Liver (tissue), 9 donors: Measurements from ENCODE around the gene A2ML1. TPM values are rescaled to one million over a fixed set of nuclear protein-coding genes. Genes with fewer than 3 reads are reported as not detected.

Experiments
- DNase-seq: peaks from one replicate; pipeline ENCODE4 v3.0.0-alpha.2; 2017; ENCODE audit warnings: low spot score
- H3K27ac ChIP-seq, 2 donors: one replicate each; pipeline ENCODE4 v1.7.0; 2013; ENCODE audit warnings: inconsistent platforms in 2 of 2, low read length in 2 of 2, control low read depth in 1 of 2, low read depth in 1 of 2, mild to moderate bottlenecking in 1 of 2
- H3K27me3 ChIP-seq, 4 donors: one replicate each; pipeline versions ENCODE4 v1.6.1 to v1.7.0; 2013; ENCODE audit warnings: low read length in 3 of 4, inconsistent platforms in 1 of 4, mild to moderate bottlenecking in 1 of 4, moderate library complexity in 1 of 4; ENCODE audit not compliant: control insufficient read depth in 4 of 4, insufficient read depth in 4 of 4
- H3K36me3 ChIP-seq, 4 donors: one replicate each; pipeline versions ENCODE4 v1.6.1 to v1.7.0; 2013; ENCODE audit warnings: low read length in 3 of 4, mild to moderate bottlenecking in 3 of 4, low read depth in 1 of 4, moderate library complexity in 1 of 4; ENCODE audit not compliant: control insufficient read depth in 4 of 4, insufficient read depth in 3 of 4
- H3K4me1 ChIP-seq, 4 donors: one replicate each; pipeline versions ENCODE4 v1.6.1 to v1.7.0; 2013; ENCODE audit warnings: low read length in 3 of 4, mild to moderate bottlenecking in 3 of 4, moderate library complexity in 1 of 4; ENCODE audit not compliant: control insufficient read depth in 4 of 4, insufficient read depth in 4 of 4
- H3K4me3 ChIP-seq, 3 donors: one replicate each; pipeline versions ENCODE4 v1.6.1 to v1.7.0; 2013; ENCODE audit warnings: low read length in 3 of 3, control low read depth in 1 of 3, low read depth in 1 of 3, mild to moderate bottlenecking in 1 of 3
- H3K9ac ChIP-seq, 2 donors: one replicate each; pipeline ENCODE4 v1.7.0; 2013; ENCODE audit warnings: low read length in 2 of 2, mild to moderate bottlenecking in 2 of 2, moderate library complexity in 2 of 2, control low read depth in 1 of 2, low read depth in 1 of 2
- H3K9me3 ChIP-seq, 4 donors: one replicate each; pipeline versions ENCODE4 v1.6.1 to v1.7.0; 2013; ENCODE audit warnings: low read length in 3 of 4; ENCODE audit not compliant: control insufficient read depth in 4 of 4
- EGR1 ChIP-seq, 2 donors: IDR thresholded peaks; 2 replicates each; pipeline ENCODE4 v1.6.1; 2016 to 2018; ENCODE audit warnings: antibody characterized with exemption in 2 of 2, low read depth in 2 of 2
- FOXA1 ChIP-seq: IDR thresholded peaks from 2 replicates; pipeline ENCODE4 v1.6.1; 2016; ENCODE audit warnings: antibody characterized with exemption
- FOXA2 ChIP-seq: IDR thresholded peaks from 2 replicates; pipeline ENCODE4 v1.6.1; 2016; ENCODE audit warnings: antibody characterized with exemption
- GABPA ChIP-seq, 2 donors: IDR thresholded peaks in 1 of 2; conservative IDR thresholded peaks in 1 of 2; 2 replicates each; pipeline ENCODE4 v1.6.1; 2016; ENCODE audit warnings: antibody characterized with exemption in 2 of 2, mild to moderate bottlenecking in 1 of 2, moderate library complexity in 1 of 2
- HNF4A ChIP-seq, 2 donors: conservative IDR thresholded peaks; 2 replicates each; pipeline ENCODE4 v1.6.1; 2016; ENCODE audit warnings: antibody characterized with exemption in 2 of 2, mild to moderate bottlenecking in 2 of 2
- HNF4G ChIP-seq: IDR thresholded peaks from 2 replicates; pipeline ENCODE4 v1.6.1; 2016; ENCODE audit warnings: antibody characterized with exemption
- JUND ChIP-seq, 2 donors: IDR thresholded peaks; 2 replicates each; pipeline ENCODE4 v1.6.1; 2016; ENCODE audit warnings: antibody characterized with exemption in 2 of 2
- NR2F2 ChIP-seq: IDR thresholded peaks from 2 replicates; pipeline ENCODE4 v1.6.1; 2016; ENCODE audit warnings: antibody characterized with exemption
- RAD21 ChIP-seq, 2 donors: IDR thresholded peaks; 2 replicates each; pipeline ENCODE4 v1.6.1; 2016; ENCODE audit warnings: antibody characterized with exemption in 2 of 2, mild to moderate bottlenecking in 2 of 2
- RXRA ChIP-seq, 2 donors: IDR thresholded peaks; 2 replicates each; pipeline ENCODE4 v1.6.1; 2017 to 2018; ENCODE audit warnings: antibody characterized with exemption in 2 of 2, mild to moderate bottlenecking in 1 of 2
- SP1 ChIP-seq: IDR thresholded peaks from 2 replicates; pipeline ENCODE4 v1.6.1; 2018; ENCODE audit warnings: antibody characterized with exemption, mild to moderate bottlenecking
- TAF1 ChIP-seq: conservative IDR thresholded peaks from 2 replicates; pipeline ENCODE4 v1.6.1; 2016; ENCODE audit warnings: antibody characterized with exemption, mild to moderate bottlenecking
- YY1 ChIP-seq: IDR thresholded peaks from 2 replicates; pipeline ENCODE4 v1.6.1; 2016; ENCODE audit warnings: antibody characterized with exemption, mild to moderate bottlenecking
- WGBS: extraction: QIAGEN DNeasy Blood & Tissue Kit; methylation state at CpG from one replicate; pipeline ENCODE4 v1.1.7; 2013; 5-methylcytosine and 5-hydroxymethylcytosine counted together
- polyA plus RNA-seq, 2 donors: library from polyadenylated mRNA; stranded (reverse) in 1 of 2; unstranded in 1 of 2; fragments of 200-250 nt in 1 of 2; fragments of >200 nt in 1 of 2; fragmentation: Nextera tagmentation in 1 of 2; extraction: Ambion mirVana in 1 of 2; gene quantifications; one replicate each; pipeline versions ENCODE4 v1.2.1 to v1.2.3, GENCODE V29; 2013 to 2015
- total RNA-seq, 2 donors: library from RNA; depleted of rRNA; stranded (reverse); fragments of >200 nt; gene quantifications; one replicate each; pipeline ENCODE4 v1.2.3, GENCODE V29; 2014
- TF ChIP-seq, protein P1 (sequence below): IDR thresholded peaks from 2 replicates; pipeline ENCODE4 v1.6.1; 2016; ENCODE audit warnings: antibody characterized with exemption
- TF ChIP-seq, protein P2 (sequence below): IDR thresholded peaks from 2 replicates; pipeline ENCODE4 v1.6.1; 2016; ENCODE audit warnings: antibody characterized with exemption, mild to moderate bottlenecking
- TF ChIP-seq, protein P3 (sequence below): IDR thresholded peaks from 2 replicates; pipeline ENCODE4 v1.6.1; 2016; ENCODE audit warnings: antibody characterized with exemption
- TF ChIP-seq, protein P4 (sequence below): IDR thresholded peaks from 2 replicates; pipeline ENCODE4 v1.6.1; 2016; ENCODE audit warnings: antibody characterized with exemption
- donor health status: healthy.
- donor health status: healthy.
- donor health status: healthy.
- donor health status: healthy.
- donor health status: healthy.

The A2ML1 gene
- total and polyA plus RNA-seq, 4 donors, result 0.03 to 0.19 TPM; not detected in 2

DNA sequence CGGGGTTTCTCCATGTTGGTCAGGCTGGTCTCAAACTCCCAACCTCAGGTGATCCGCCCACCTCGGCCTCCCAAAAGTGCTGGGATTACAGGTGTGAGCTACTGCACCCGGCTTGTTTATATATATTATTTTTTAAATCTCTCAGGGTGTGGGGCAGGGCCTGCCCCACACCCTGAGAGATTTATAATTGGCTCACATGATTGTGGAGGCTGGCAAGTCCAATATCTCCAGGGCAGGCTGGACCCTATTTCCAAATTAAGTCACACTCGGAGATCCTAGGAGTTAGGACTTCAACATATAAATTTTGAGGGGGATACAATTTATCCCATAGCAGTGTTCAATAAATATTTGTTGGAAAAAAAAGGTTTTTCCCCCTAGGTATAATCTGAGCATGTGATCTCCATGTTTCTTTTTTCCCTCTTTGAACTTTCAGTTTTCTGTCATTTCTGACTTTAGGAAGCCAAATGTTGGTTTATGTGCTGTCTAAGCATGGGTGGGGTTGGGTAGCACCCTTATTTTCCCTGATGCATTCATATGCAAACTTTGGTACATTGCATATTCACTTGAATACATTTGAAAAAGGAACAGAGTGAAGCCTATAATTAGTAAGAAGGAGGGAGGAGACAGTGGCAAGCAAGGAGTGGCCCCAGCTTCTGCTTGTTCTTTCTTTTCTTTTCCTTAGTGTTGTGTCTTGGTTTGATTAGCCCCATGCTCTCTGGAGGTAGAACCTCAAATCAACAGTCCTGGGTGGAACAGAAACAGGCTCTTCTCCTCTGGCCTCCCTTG, 8.7 kb upstream of the A2ML1 start:
- Histone ChIP-seq H3K9me3 (no peaks in the 10 kb centered on the region), H3K9ac (no peak overlapping the region), H3K4me3 (no peak overlapping the region), H3K27ac (no peak overlapping the region), H3K27me3 (no peaks in the 10 kb centered on the region), H3K4me1 (no peaks in the 10 kb centered on the region), H3K36me3 (no peaks in the 10 kb centered on the region)
- no peak for DNase-seq
- WGBS, result 74% methylated on average over 5 of the region's 5 CpGs
- no peak for TF ChIP-seq RAD21 (IDR thresholded peaks at IDR 0.05)
- TF ChIP-seq JUND (IDR thresholded peaks at IDR 0.05), result no peak
- TF ChIP-seq YY1, result no peak
- TF ChIP-seq, protein P1, sequence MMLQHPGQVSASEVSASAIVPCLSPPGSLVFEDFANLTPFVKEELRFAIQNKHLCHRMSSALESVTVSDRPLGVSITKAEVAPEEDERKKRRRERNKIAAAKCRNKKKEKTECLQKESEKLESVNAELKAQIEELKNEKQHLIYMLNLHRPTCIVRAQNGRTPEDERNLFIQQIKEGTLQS, result no peak
- TF ChIP-seq GABPA (IDR thresholded peaks at IDR 0.05 in 1 of 2, conservative IDR thresholded peaks at IDR 0.05 in 1 of 2), result no peak
- TF ChIP-seq, protein P2, sequence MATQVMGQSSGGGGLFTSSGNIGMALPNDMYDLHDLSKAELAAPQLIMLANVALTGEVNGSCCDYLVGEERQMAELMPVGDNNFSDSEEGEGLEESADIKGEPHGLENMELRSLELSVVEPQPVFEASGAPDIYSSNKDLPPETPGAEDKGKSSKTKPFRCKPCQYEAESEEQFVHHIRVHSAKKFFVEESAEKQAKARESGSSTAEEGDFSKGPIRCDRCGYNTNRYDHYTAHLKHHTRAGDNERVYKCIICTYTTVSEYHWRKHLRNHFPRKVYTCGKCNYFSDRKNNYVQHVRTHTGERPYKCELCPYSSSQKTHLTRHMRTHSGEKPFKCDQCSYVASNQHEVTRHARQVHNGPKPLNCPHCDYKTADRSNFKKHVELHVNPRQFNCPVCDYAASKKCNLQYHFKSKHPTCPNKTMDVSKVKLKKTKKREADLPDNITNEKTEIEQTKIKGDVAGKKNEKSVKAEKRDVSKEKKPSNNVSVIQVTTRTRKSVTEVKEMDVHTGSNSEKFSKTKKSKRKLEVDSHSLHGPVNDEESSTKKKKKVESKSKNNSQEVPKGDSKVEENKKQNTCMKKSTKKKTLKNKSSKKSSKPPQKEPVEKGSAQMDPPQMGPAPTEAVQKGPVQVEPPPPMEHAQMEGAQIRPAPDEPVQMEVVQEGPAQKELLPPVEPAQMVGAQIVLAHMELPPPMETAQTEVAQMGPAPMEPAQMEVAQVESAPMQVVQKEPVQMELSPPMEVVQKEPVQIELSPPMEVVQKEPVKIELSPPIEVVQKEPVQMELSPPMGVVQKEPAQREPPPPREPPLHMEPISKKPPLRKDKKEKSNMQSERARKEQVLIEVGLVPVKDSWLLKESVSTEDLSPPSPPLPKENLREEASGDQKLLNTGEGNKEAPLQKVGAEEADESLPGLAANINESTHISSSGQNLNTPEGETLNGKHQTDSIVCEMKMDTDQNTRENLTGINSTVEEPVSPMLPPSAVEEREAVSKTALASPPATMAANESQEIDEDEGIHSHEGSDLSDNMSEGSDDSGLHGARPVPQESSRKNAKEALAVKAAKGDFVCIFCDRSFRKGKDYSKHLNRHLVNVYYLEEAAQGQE, result no peak
- TF ChIP-seq, protein P3, sequence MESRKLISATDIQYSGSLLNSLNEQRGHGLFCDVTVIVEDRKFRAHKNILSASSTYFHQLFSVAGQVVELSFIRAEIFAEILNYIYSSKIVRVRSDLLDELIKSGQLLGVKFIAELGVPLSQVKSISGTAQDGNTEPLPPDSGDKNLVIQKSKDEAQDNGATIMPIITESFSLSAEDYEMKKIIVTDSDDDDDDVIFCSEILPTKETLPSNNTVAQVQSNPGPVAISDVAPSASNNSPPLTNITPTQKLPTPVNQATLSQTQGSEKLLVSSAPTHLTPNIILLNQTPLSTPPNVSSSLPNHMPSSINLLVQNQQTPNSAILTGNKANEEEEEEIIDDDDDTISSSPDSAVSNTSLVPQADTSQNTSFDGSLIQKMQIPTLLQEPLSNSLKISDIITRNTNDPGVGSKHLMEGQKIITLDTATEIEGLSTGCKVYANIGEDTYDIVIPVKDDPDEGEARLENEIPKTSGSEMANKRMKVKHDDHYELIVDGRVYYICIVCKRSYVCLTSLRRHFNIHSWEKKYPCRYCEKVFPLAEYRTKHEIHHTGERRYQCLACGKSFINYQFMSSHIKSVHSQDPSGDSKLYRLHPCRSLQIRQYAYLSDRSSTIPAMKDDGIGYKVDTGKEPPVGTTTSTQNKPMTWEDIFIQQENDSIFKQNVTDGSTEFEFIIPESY, result no peak
- TF ChIP-seq HNF4G, result no peak
- TF ChIP-seq EGR1 (IDR thresholded peaks at IDR 0.05; ENCODE audit: low read depth in 2 of 2), result no peak
- TF ChIP-seq TAF1, result no peak
- no peak for TF ChIP-seq SP1
- no peak for TF ChIP-seq RXRA (IDR thresholded peaks at IDR 0.05)

DNA sequence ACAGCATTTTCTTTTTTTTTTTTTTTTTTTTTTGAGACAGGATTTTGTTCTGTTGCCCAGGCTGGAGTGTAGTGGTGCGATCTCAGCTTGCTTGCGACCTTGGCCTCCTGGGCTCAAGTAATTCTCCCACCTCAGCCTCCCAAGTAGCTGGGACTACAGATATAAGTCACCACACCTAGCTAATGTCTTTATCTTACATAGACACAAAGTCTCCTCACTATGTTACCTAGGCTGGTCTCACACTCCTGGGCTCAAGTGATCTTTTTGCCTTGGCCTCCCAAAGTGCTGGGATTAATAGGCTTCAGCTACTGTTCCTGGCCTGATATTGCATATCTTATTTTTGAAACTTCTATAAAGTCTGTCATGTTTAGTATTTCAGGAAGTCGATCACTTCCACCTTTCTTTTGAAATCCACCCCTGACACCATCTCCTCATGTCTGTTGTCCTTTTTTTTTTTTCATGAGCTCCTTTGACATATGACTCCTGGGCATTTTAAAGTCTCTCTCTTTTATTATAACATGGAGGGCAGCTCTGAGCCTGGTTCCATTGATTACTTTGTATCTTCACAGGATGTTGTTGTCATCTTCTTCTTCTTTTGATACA, 5.9 kb upstream of the A2ML1 start:
- 92% methylated on average over 3 of the region's 3 CpGs for WGBS
- no peak for DNase-seq
- no peak overlapping the region for H3K27ac ChIP-seq
- no peaks in the 10 kb centered on the region for H3K4me1 ChIP-seq
- H3K9ac ChIP-seq, result no peak overlapping the region
- H3K4me3 ChIP-seq, result no peak overlapping the region
- no peaks in the 10 kb centered on the region for H3K36me3 ChIP-seq
- H3K27me3 ChIP-seq, result no peaks in the 10 kb centered on the region
- no peaks in the 10 kb centered on the region for H3K9me3 ChIP-seq
- TF ChIP-seq, protein P2, result no peak
- TF ChIP-seq, protein P3, result no peak
- TF ChIP-seq SP1 (no peak), JUND (IDR thresholded peaks at IDR 0.05) (no peak), NR2F2 (no peak), FOXA1 (no peak), YY1 (no peak), HNF4A (conservative IDR thresholded peaks at IDR 0.05) (no peak), RAD21 (IDR thresholded peaks at IDR 0.05) (no peak), GABPA (IDR thresholded peaks at IDR 0.05 in 1 of 2, conservative IDR thresholded peaks at IDR 0.05 in 1 of 2) (no peak), TAF1 (no peak), RXRA (IDR thresholded peaks at IDR 0.05) (no peak), HNF4G (no peak), FOXA2 (no peak)
- TF ChIP-seq, protein P4, sequence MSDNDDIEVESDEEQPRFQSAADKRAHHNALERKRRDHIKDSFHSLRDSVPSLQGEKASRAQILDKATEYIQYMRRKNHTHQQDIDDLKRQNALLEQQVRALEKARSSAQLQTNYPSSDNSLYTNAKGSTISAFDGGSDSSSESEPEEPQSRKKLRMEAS, result no peak
